GM12878 (cell line): ENCODE data around the gene LRIT1. TPM values are rescaled to one million over a fixed set of nuclear protein-coding genes. Genes with fewer than 3 reads are reported as not detected.

ENCODE experiments used
- ATAC-seq: fragments of 200-7000 bp; cut with Tn5 transposase; 3 replicates; pipeline ENCODE4 v1.9.1; 2020; ENCODE audit warnings: mild to moderate bottlenecking, moderate library complexity
- BruUV-seq: library from RNA; stranded (reverse); fragments of 400-500 nt; replicated peaks from 2 replicates; lab custom pipeline; 2021; lab: Mats Ljungman, UMichigan
- CTCF ChIA-PET: fragments of 300-600 bp; sonication (Branson Sonifier 250); formaldehyde crosslinking; extraction: SDS; loops from one replicate; lab custom pipeline; 2021; ENCODE audit warnings: inconsistent platforms; lab: Yijun Ruan, JAX
- POLR2A ChIA-PET: fragments of 350-600 bp; formaldehyde crosslinking; extraction: SDS; loops from one replicate; lab custom pipeline; 2021; ENCODE audit warnings: inconsistent platforms; lab: Charles Lee
- RAD21 ChIA-PET: fragments of 300-600 bp; sonication (Branson Sonifier 250); formaldehyde crosslinking; loops from one replicate; lab custom pipeline; 2023; ENCODE audit warnings: antibody characterized with exemption; ENCODE audit not compliant: unreplicated experiment; lab: Charles Lee
- SMC1A ChIA-PET: fragments of 300-600 bp; sonication (Branson Sonifier 250); formaldehyde crosslinking; loops from one replicate; lab custom pipeline; 2023; ENCODE audit not compliant: unreplicated experiment, uncharacterized antibody; lab: Charles Lee
- DNase-seq: peaks from one replicate; pipeline ENCODE4 v3.0.0-alpha.2; 2011; ENCODE audit warnings: low read depth, low spot score
- FAIRE-seq: peaks from 3 replicates; lab custom pipeline; 2011; peaks lifted over from hg19 to GRCh38; lab: Jason Lieb, UNC
- H2AFZ ChIP-seq: 2 replicates; pipeline ENCODE4 v1.6.0; 2011; ENCODE audit warnings: low read depth, low read length, control low read depth; ENCODE audit not compliant: control insufficient read depth
- H3K27ac ChIP-seq: 2 replicates; pipeline ENCODE4 v1.5.1; 2011; ENCODE audit warnings: control low read depth; ENCODE audit not compliant: control insufficient read depth, insufficient read depth
- H3K27me3 ChIP-seq, 2 experiments: replicated peaks in 1 of 2; 2 replicates each; pipeline versions ENCODE4 v1.6.0 to v1.6.1; 2011; ENCODE audit warnings: low read length in 1 of 2; ENCODE audit not compliant: control insufficient read depth in 2 of 2, insufficient read depth in 2 of 2
- H3K36me3 ChIP-seq, 2 experiments: 2 replicates each; pipeline ENCODE4 v1.5.1; 2011; ENCODE audit warnings: low read length in 1 of 2; ENCODE audit not compliant: control insufficient read depth in 2 of 2, insufficient read depth in 2 of 2
- H3K4me1 ChIP-seq: 2 replicates; pipeline ENCODE4 v1.6.1; 2011; ENCODE audit warnings: mild to moderate bottlenecking, low read length, moderate library complexity, mixed read lengths; ENCODE audit not compliant: control insufficient read depth, insufficient read depth
- H3K4me2 ChIP-seq: 2 replicates; pipeline ENCODE4 v1.6.0; 2011; ENCODE audit warnings: control low read depth; ENCODE audit not compliant: control insufficient read depth, insufficient read depth
- H3K4me3 ChIP-seq: fragments of 200-600 bp; sonication (generic); 2 replicates; pipeline ENCODE4 v1.5.1; 2016
- H3K79me2 ChIP-seq: 2 replicates; pipeline ENCODE4 v1.6.0; 2011; ENCODE audit warnings: low read length; ENCODE audit not compliant: control insufficient read depth, insufficient read depth
- H3K9ac ChIP-seq: 2 replicates; pipeline ENCODE4 v1.8.0; 2011; ENCODE audit warnings: low read length, control low read depth, mixed read lengths; ENCODE audit not compliant: control insufficient read depth, insufficient read depth
- H3K9me3 ChIP-seq: replicated peaks from 3 replicates; pipeline ENCODE4 v1.5.1; 2011; ENCODE audit warnings: mild to moderate bottlenecking, low read length; ENCODE audit not compliant: control insufficient read depth, insufficient read depth
- H4K20me1 ChIP-seq: 2 replicates; pipeline ENCODE4 v1.6.0; 2011; ENCODE audit not compliant: control insufficient read depth, insufficient read depth
- ASH2L ChIP-seq: fragments of 300-600, 200-600 bp; sonication (generic); IDR thresholded peaks from 2 replicates; pipeline ENCODE4 v1.6.1; 2017; ENCODE audit warnings: low read depth, mild to moderate bottlenecking, borderline replicate concordance
- CBFB ChIP-seq: IDR thresholded peaks from 2 replicates; pipeline ENCODE4 v1.6.1; 2016; ENCODE audit warnings: antibody characterized with exemption, low read depth
- CEBPB ChIP-seq, 2 experiments: fragments of 150-350 bp in 1 of 2; IDR thresholded peaks; 2 replicates each; pipeline ENCODE4 v1.6.1; 2012 to 2014; ENCODE audit warnings: low read depth in 2 of 2, low read length in 2 of 2, borderline replicate concordance in 1 of 2, inconsistent platforms in 1 of 2
- GATAD2B ChIP-seq: fragments of 450-650 bp; conservative IDR thresholded peaks from 2 replicates; pipeline ENCODE4 v1.6.1; 2017; ENCODE audit warnings: low read depth, mild to moderate bottlenecking, moderate library complexity
- MAX ChIP-seq: IDR thresholded peaks from 2 replicates; pipeline ENCODE4 v1.6.1; 2012; ENCODE audit warnings: low read depth, low read length, improper control_type of control experiment
- MYC ChIP-seq: IDR thresholded peaks from 2 replicates; pipeline ENCODE4 v1.6.1; 2011; ENCODE audit warnings: mild to moderate bottlenecking, low read length, moderate library complexity, inconsistent platforms; ENCODE audit not compliant: insufficient read depth, insufficient replicate concordance, insufficient read length, severe bottlenecking
- NBN ChIP-seq: fragments of 450-650 bp; IDR thresholded peaks from 2 replicates; pipeline ENCODE4 v1.6.1; 2016
- NKRF ChIP-seq: fragments of 450-650 bp; conservative IDR thresholded peaks from 2 replicates; pipeline ENCODE4 v1.6.1; 2017; ENCODE audit warnings: mild to moderate bottlenecking, moderate library complexity
- RAD21 ChIP-seq: IDR thresholded peaks from 2 replicates; pipeline ENCODE4 v1.6.1; 2011; ENCODE audit warnings: mild to moderate bottlenecking, low read depth, low read length, moderate library complexity; ENCODE audit not compliant: insufficient read depth
- RELB ChIP-seq: fragments of 450-650 bp; IDR thresholded peaks from 2 replicates; pipeline ENCODE4 v1.6.1; 2017; ENCODE audit warnings: low read depth, mild to moderate bottlenecking, moderate library complexity
- SREBF1 ChIP-seq: IDR thresholded peaks from 2 replicates; pipeline ENCODE4 v1.6.1; 2012; ENCODE audit warnings: mild to moderate bottlenecking, low read length
- STAT3 ChIP-seq: IDR thresholded peaks from 2 replicates; pipeline ENCODE4 v1.6.1; 2011; ENCODE audit warnings: low read depth, low read length, improper control_type of control experiment
- SUZ12 ChIP-seq: fragments of 200-600 bp; sonication (generic); IDR thresholded peaks from one replicate; pipeline ENCODE4 v1.6.1; 2018; ENCODE audit warnings: antibody characterized with exemption, mild to moderate bottlenecking; ENCODE audit not compliant: unreplicated experiment
- TCF12 ChIP-seq: IDR thresholded peaks from 2 replicates; pipeline ENCODE4 v1.6.1; 2011; ENCODE audit warnings: low read depth, mild to moderate bottlenecking, low read length
- TCF7 ChIP-seq: IDR thresholded peaks from 2 replicates; pipeline ENCODE4 v1.6.1; 2014; ENCODE audit warnings: antibody characterized with exemption, borderline replicate concordance
- USF1 ChIP-seq: IDR thresholded peaks from 2 replicates; pipeline ENCODE4 v1.6.1; 2011; ENCODE audit warnings: borderline replicate concordance, low read depth, mild to moderate bottlenecking, moderate library complexity, mixed read lengths, low read length; ENCODE audit not compliant: insufficient read depth; ENCODE audit errors: extremely low read length
- USF2 ChIP-seq: IDR thresholded peaks from 2 replicates; pipeline ENCODE4 v1.6.1; 2011; ENCODE audit warnings: low read depth, low read length, improper control_type of control experiment, borderline replicate concordance
- ZNF274 ChIP-seq: IDR thresholded peaks from one replicate; pipeline ENCODE4 v1.8.0; 2011; ENCODE audit not compliant: insufficient read length, insufficient read depth
- WGBS: methylation state at CpG from one replicate; pipeline ENCODE4 v1.1.6; 2016; ENCODE audit warnings: low lambda C conversion rate; ENCODE audit not compliant: insufficient replicate concordance, insufficient coverage; ENCODE audit errors: missing lambda C conversion rate; 5-methylcytosine and 5-hydroxymethylcytosine counted together
- in situ Hi-C: fragments of 300-500 bp; cut with MboI; formaldehyde crosslinking; loops from 9 replicates; pipeline ENCODE4 v1.14.3; 2018; ENCODE audit warnings: mixed read lengths
- intact Hi-C: fragments of 100-400 bp; cut with micrococcal nuclease; formaldehyde crosslinking; loops from one replicate; pipeline ENCODE4 v1.14.2; 2022; ENCODE audit not compliant: unreplicated experiment
- polyA plus RNA-seq, 11 experiments: library from polyadenylated mRNA; depleted of rRNA in 4 of 11; unstranded in 6 of 11; stranded (reverse) in 5 of 11; fragments of >200 nt; fragmentation: Nextera tagmentation in 4 of 11; fragmentation: Illumina TruSeq in 1 of 11; extraction: Ambion mirVana in 4 of 11; extraction: Trizol in 1 of 11; gene quantifications; 1 replicate in 1 of 11; 2 replicates in 10 of 11; pipeline versions ENCODE4 v1.2.1 to v1.2.3, GENCODE V29; 2011 to 2016; ENCODE audit warnings: inconsistent platforms in 2 of 11, missing spikeins in 2 of 11, low read depth in 1 of 11
- total RNA-seq, 4 experiments: library from RNA; depleted of rRNA in 3 of 4; stranded (reverse); fragments of >200 nt in 3 of 4; fragmentation: Illumina TruSeq in 1 of 4; extraction: Trizol in 1 of 4; gene quantifications; 2 replicates each; pipeline versions ENCODE4 v1.2.1 to v1.2.3, GENCODE V29; 2013 to 2021

Gene LRIT1
- total and polyA plus RNA-seq, 10 of the 15 experiments (the other 5 are each of a cell fraction or from before 2014, with no cell fraction given): not detected

GRCh38 chr10:84269162-84269561, 27.8 kb upstream of the LRIT1 start:
- FAIRE-seq (no peak), ATAC-seq (no peak), DNase-seq (no peak)
- ChIA-PET SMC1A (interaction anchor here (1.6 kb wide), 1 partner anchor 268 kb away, joined by 6 read pairs; no protein-coding TSS in a partner anchor), POLR2A (no interaction called here), CTCF (interaction anchor here (0.6 to 8.3 kb wide), 6 partner anchors 12 to 268 kb away, joined by 3 to 228 read pairs (median 3); no protein-coding TSS in a partner anchor), RAD21 (interaction anchor here (6.6 kb wide), 1 partner anchor 266 kb away, joined by 74 read pairs; no protein-coding TSS in a partner anchor)
- Histone ChIP-seq H3K27ac (no peak overlapping the region), H3K79me2 (no peaks in the 10 kb centered on the region), H2AFZ (no peak overlapping the region), H4K20me1 (no peaks in the 10 kb centered on the region), H3K4me1 (no peaks in the 10 kb centered on the region), H3K36me3 (no peaks in the 10 kb centered on the region), H3K27me3 (peaks cover 0 to 2% of the 10 kb centered on the region in 2 experiments; a peak in 2 of 4 replicates), H3K4me3 (no peak overlapping the region), H3K4me2 (no peak overlapping the region), H3K9ac (no peak overlapping the region), H3K9me3 (no peaks in the 10 kb centered on the region)
- no TSS peak for BruUV-seq
- intact Hi-C loops: loop anchor here (10.0 kb wide), 1 partner anchor 446 kb away; no protein-coding TSS in a partner anchor
- in situ Hi-C loops: loop anchor here (5.0 kb wide), 2 partner anchors 273 to 448 kb away; no protein-coding TSS in a partner anchor
- 0% methylated on average over 1 of the region's 1 CpG for WGBS
- TF ChIP-seq USF2 (no peak), GATAD2B (no peak), CBFB (no peak), TCF12 (no peak), USF1 (no peak), TCF7 (no peak), NBN (no peak), MAX (no peak), SREBF1 (no peak), SUZ12 (no peak), MYC (no peak), STAT3 (no peak), ZNF274 (no peak), RAD21 (no peak), NKRF (no peak), RELB (no peak), CEBPB (IDR thresholded peaks at IDR 0.05; ENCODE audit: borderline replicate concordance in 1 of 2, low read depth in 2 of 2, low read length in 2 of 2) (no peak), ASH2L (no peak)
